SJSA1 (cell line): Measurements from ENCODE around the gene OR9I1. TPM values are rescaled to one million over a fixed set of nuclear protein-coding genes. Genes with fewer than 3 reads are reported as not detected.

ENCODE experiments used
- DNase-seq, 2 experiments: peaks; one replicate each; pipeline ENCODE4 v3.0.0-alpha.2; 2015 to 2020; ENCODE audit warnings: low spot score in 2 of 2, low read depth in 1 of 2
- H3K27ac ChIP-seq: fragments of 250-450 bp; sonication (Bioruptor Pico); 2 replicates; pipeline ENCODE4 v1.5.1; 2020; ENCODE audit warnings: mild to moderate bottlenecking, moderate library complexity
- H3K27me3 ChIP-seq: fragments of 250-450 bp; sonication (Bioruptor Pico); replicated peaks from 2 replicates; pipeline ENCODE4 v1.5.1; 2020; ENCODE audit warnings: mild to moderate bottlenecking, moderate library complexity
- H3K36me3 ChIP-seq: fragments of 250-450 bp; sonication (Bioruptor Pico); 2 replicates; pipeline ENCODE4 v1.5.1; 2020; ENCODE audit warnings: mild to moderate bottlenecking
- H3K4me1 ChIP-seq: fragments of 250-450 bp; sonication (Bioruptor Pico); replicated peaks from 2 replicates; pipeline ENCODE4 v1.6.1; 2021; ENCODE audit warnings: mild to moderate bottlenecking
- H3K4me3 ChIP-seq: fragments of 250-450 bp; sonication (Bioruptor Pico); 2 replicates; pipeline ENCODE4 v1.5.1; 2020; ENCODE audit warnings: mild to moderate bottlenecking
- H3K9me3 ChIP-seq: fragments of 250-450 bp; sonication (Bioruptor Pico); replicated peaks from 2 replicates; pipeline ENCODE4 v1.5.1; 2020; ENCODE audit warnings: mild to moderate bottlenecking
- total RNA-seq: library from RNA; depleted of rRNA; stranded (reverse); fragments of >200 nt; shearing (Covaris generic); gene quantifications from 2 replicates; pipeline ENCODE4 v1.2.3, GENCODE V29; 2014; rRNA removed

OR9I1 gene
- total RNA-seq, 1 experiment from 2014 or later, result not detected

- no peak for DNase-seq
- H3K27me3 ChIP-seq, result no peaks in the 10 kb centered on the region
- no peaks in the 10 kb centered on the region for H3K36me3 ChIP-seq
- H3K4me3 ChIP-seq, result no peak overlapping the region
- no peak overlapping the region for H3K27ac ChIP-seq
- no peaks in the 10 kb centered on the region for H3K9me3 ChIP-seq
- H3K4me1 ChIP-seq, result no peaks in the 10 kb centered on the region
These were observed 54.7 kb downstream of the OR9I1 start for GRCh38 chr11:58070585-58070984.

DNA sequence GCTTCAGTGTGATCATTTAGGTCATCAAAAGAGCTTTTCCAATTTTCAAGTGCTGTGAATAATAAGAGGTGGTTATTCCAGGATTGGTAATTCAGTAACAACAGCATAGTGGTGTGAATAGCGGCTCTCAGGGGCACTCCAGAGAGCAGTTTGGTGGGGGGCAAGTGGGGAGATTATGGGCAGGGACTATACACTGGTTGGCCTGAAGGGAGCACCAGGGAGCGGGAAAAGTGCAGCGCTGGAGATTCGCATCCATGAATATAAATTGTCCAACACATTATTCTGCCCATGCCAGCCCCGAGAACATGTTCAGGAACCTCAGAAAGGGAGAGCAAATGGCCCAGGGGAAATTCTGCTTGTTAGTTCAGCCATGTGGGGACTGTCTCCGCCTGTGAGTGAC lies 56.7 kb downstream of the OR9I1 start:
- Histone ChIP-seq H3K36me3 (no peaks in the 10 kb centered on the region), H3K27ac (no peak overlapping the region), H3K4me1 (no peaks in the 10 kb centered on the region), H3K27me3 (no peaks in the 10 kb centered on the region), H3K9me3 (no peaks in the 10 kb centered on the region), H3K4me3 (no peak overlapping the region)
- DNase-seq, result no peak

DNA sequence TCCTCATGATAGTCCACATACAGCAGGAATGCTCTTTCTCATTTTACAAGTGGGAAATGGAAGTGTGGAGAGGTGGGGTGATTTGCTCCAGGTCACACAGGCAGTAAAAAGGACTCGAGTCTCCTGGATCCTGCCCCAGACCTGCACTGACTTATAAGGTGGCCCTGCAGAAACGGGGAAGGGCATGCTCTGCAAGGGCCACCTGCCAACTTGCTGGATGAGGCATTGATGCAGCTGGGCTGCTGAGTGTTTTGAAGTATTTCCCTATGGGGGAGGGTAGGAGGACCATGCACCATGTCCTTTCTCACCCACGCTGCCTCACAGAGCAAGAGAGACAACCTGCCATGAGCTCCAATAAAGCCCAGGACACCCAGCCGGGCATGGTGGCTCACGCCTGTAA lies 57.6 kb downstream of the OR9I1 start:
- DNase-seq, result no peak
- no peaks in the 10 kb centered on the region for H3K27me3 ChIP-seq
- no peaks in the 10 kb centered on the region for H3K36me3 ChIP-seq
- H3K9me3 ChIP-seq, result no peaks in the 10 kb centered on the region
- no peak overlapping the region for H3K4me3 ChIP-seq
- no peaks in the 10 kb centered on the region for H3K4me1 ChIP-seq
- no peak overlapping the region for H3K27ac ChIP-seq

Other genes starting within 250 kb of the OR9I1 start
- not detected in 2 replicates for gene OR9Q1, start 101.6 kb downstream of the OR9I1 start, total RNA-seq
- not detected in 2 replicates for gene OR6Q1, start 94.6 kb downstream of the OR9I1 start, total RNA-seq
- gene OR9Q2, start 63.5 kb upstream of the OR9I1 start, total RNA-seq, result not detected in 2 replicates
- gene OR1S2, start 78.6 kb upstream of the OR9I1 start, total RNA-seq, result not detected in 2 replicates
- gene OR1S1, start 87.2 kb upstream of the OR9I1 start, total RNA-seq, result not detected in 2 replicates
- gene OR10Q1, start 103.4 kb upstream of the OR9I1 start, total RNA-seq, result not detected in 2 replicates
- not detected in 2 replicates for gene OR10W1, start 142.7 kb upstream of the OR9I1 start, total RNA-seq
- not detected in 2 replicates for gene OR5B17, start 233.5 kb upstream of the OR9I1 start, total RNA-seq